Keratinocyte (primary cell): Measurements from ENCODE around the gene RBM22. TPM values are rescaled to one million over a fixed set of nuclear protein-coding genes. Genes with fewer than 3 reads are reported as not detected.

Experiments used
- DNase-seq: peaks from one replicate; pipeline ENCODE4 v3.0.0-alpha.2; 2011; ENCODE audit warnings: low read depth, missing footprints, low spot score
- FAIRE-seq: peaks from 2 replicates; lab custom pipeline; 2011; peaks lifted over from hg19 to GRCh38; lab: Jason Lieb, UNC
- H2AFZ ChIP-seq: 2 replicates; pipeline ENCODE4 v1.6.0; 2012; ENCODE audit warnings: low read length, control low read depth, inconsistent platforms; ENCODE audit not compliant: control insufficient read depth
- H3K27ac ChIP-seq: 2 replicates; pipeline ENCODE4 v1.5.1; 2011; ENCODE audit warnings: low read length; ENCODE audit not compliant: control insufficient read depth, insufficient read depth
- H3K27me3 ChIP-seq: 3 replicates; pipeline ENCODE4 v1.6.0; 2011; ENCODE audit warnings: low read length; ENCODE audit not compliant: control insufficient read depth, insufficient read depth; ENCODE audit errors: extremely low read depth
- H3K36me3 ChIP-seq, 2 experiments: 2 replicates in 1 of 2; 3 replicates in 1 of 2; pipeline ENCODE4 v1.5.1; 2011; ENCODE audit warnings: low read length in 2 of 2, mild to moderate bottlenecking in 1 of 2; ENCODE audit not compliant: control insufficient read depth in 2 of 2, insufficient read depth in 2 of 2; ENCODE audit errors: extremely low read depth in 1 of 2
- H3K4me1 ChIP-seq: 3 replicates; pipeline ENCODE4 v1.5.1; 2011; ENCODE audit warnings: low read length; ENCODE audit not compliant: control insufficient read depth, insufficient read depth; ENCODE audit errors: extremely low read depth
- H3K4me2 ChIP-seq: 3 replicates; pipeline ENCODE4 v1.6.0; 2011; ENCODE audit warnings: low read depth, low read length; ENCODE audit not compliant: control insufficient read depth, insufficient read depth; ENCODE audit errors: extremely low read depth
- H3K4me3 ChIP-seq, 3 experiments: fragments of 200-600 bp in 1 of 3; sonication (generic) in 1 of 3; 2 replicates in 2 of 3; 3 replicates in 1 of 3; pipeline ENCODE4 v1.5.1; 2011 to 2016; ENCODE audit warnings: low read length in 3 of 3, mild to moderate bottlenecking in 3 of 3, control low read depth in 2 of 3, inconsistent platforms in 1 of 3, low read depth in 1 of 3, mixed read lengths in 1 of 3, mixed run types in 1 of 3, moderate library complexity in 1 of 3; ENCODE audit not compliant: control insufficient read depth in 2 of 3, insufficient read depth in 2 of 3; ENCODE audit errors: extremely low read depth in 1 of 3
- H3K79me2 ChIP-seq: 2 replicates; pipeline ENCODE4 v1.6.0; 2012; ENCODE audit warnings: low read length; ENCODE audit not compliant: control insufficient read depth, insufficient read depth
- H3K9ac ChIP-seq: 3 replicates; pipeline ENCODE4 v1.6.0; 2011; ENCODE audit warnings: low read length; ENCODE audit not compliant: control insufficient read depth, insufficient read depth; ENCODE audit errors: extremely low read depth
- H3K9me1 ChIP-seq: 3 replicates; pipeline ENCODE4 v1.6.0; 2011; ENCODE audit warnings: low read length; ENCODE audit not compliant: control insufficient read depth, insufficient read depth; ENCODE audit errors: extremely low read depth
- H3K9me3 ChIP-seq: 2 replicates; pipeline ENCODE4 v1.5.1; 2012; ENCODE audit warnings: low read depth, low read length; ENCODE audit not compliant: control insufficient read depth
- H4K20me1 ChIP-seq: 3 replicates; pipeline ENCODE4 v1.6.0; 2011; ENCODE audit warnings: low read length; ENCODE audit not compliant: control insufficient read depth, insufficient read depth; ENCODE audit errors: extremely low read depth
- EZH2 ChIP-seq: IDR thresholded peaks from one replicate; pipeline ENCODE4 v1.6.1; 2012; ENCODE audit warnings: inconsistent platforms, mild to moderate bottlenecking, low read length, moderate library complexity
- dilution Hi-C: fragments of 300-500 bp; cut with MboI; formaldehyde crosslinking; loops from one replicate; pipeline ENCODE4 v1.7.0; 2020; ENCODE audit warnings: low sequenced_read_pairs; ENCODE audit not compliant: extremely low pct_ligation_motif_present
- polyA plus RNA-seq, 5 experiments: library from polyadenylated mRNA; depleted of rRNA in 3 of 5; stranded (reverse) in 3 of 5; stranded (forward) in 1 of 5; unstranded in 1 of 5; fragments of >200 nt; gene quantifications; 1 replicate in 1 of 5; 2 replicates in 3 of 5; 3 replicates in 1 of 5; pipeline versions ENCODE4 v1.2.1 to v1.2.3, GENCODE V29; 2011 to 2012; ENCODE audit warnings: missing spikeins in 2 of 5, low read depth in 1 of 5, low replicate concordance in 1 of 5
- TF ChIP-seq, protein P1 (sequence below), 3 experiments: IDR thresholded peaks in 1 of 3; conservative IDR thresholded peaks in 1 of 3; optimal IDR thresholded peaks in 1 of 3; 2 replicates in 2 of 3; 3 replicates in 1 of 3; pipeline versions ENCODE3 to v1.5.1; 2011; ENCODE audit warnings: low read length in 3 of 3, mild to moderate bottlenecking in 3 of 3, moderate library complexity in 2 of 3, control low read depth in 1 of 3, inconsistent platforms in 1 of 3; ENCODE audit not compliant: insufficient read depth in 2 of 3; ENCODE audit errors: extremely low read depth in 1 of 3

RBM22 gene
- polyA plus RNA-seq, 1 donor (not counting 4 experiments of a cell fraction or from before 2014, with no cell fraction given): 34.7 TPM

DNA sequence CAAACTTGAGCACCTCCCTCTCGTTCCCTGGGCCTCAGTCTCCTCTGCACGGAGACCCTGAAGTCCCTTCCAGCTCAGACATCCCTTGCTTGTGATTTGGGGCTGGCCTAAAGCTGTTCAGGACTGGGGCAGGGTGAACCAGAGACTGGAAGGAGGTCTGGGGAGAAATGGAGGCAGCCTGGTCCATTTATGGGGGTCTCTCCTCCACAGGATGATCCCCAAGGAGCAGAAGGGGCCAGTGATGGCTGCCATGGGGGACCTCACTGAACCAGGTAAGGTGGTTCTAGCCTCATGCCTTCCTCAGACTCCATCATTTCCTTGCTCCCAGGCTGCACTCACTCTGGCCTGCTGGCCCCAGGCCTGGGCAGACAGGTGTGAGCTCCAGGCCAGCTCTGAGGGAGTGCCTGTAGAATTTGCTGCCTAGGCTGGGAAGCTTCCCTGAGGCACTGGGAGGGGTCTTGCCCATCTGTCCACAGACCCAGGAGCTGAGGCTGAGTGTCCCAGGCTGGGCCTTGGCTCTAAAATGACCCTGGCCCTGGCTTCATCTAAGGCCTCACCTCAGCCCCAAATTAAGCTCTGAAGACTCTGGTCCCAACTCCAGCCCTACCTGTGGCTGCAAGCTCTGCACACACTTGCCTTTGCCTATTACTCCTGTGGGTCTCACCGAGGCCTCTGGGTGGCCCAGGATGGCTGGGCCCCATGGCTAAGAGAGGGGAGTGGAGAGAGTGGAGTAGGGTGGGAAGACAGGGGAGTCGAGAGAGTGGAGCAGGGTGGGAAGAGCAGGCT, 37.9 kb downstream of the RBM22 start:
- FAIRE-seq: no peak
- dilution Hi-C loops: no loop called here
- TF ChIP-seq, protein P1, sequence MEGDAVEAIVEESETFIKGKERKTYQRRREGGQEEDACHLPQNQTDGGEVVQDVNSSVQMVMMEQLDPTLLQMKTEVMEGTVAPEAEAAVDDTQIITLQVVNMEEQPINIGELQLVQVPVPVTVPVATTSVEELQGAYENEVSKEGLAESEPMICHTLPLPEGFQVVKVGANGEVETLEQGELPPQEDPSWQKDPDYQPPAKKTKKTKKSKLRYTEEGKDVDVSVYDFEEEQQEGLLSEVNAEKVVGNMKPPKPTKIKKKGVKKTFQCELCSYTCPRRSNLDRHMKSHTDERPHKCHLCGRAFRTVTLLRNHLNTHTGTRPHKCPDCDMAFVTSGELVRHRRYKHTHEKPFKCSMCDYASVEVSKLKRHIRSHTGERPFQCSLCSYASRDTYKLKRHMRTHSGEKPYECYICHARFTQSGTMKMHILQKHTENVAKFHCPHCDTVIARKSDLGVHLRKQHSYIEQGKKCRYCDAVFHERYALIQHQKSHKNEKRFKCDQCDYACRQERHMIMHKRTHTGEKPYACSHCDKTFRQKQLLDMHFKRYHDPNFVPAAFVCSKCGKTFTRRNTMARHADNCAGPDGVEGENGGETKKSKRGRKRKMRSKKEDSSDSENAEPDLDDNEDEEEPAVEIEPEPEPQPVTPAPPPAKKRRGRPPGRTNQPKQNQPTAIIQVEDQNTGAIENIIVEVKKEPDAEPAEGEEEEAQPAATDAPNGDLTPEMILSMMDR (optimal IDR thresholded peaks at IDR 0.05 in 1 of 3, IDR thresholded peaks at IDR 0.05 in 1 of 3, conservative IDR thresholded peaks at IDR 0.05 in 1 of 3; ENCODE audit: extremely low read depth in 1 of 3, insufficient read depth in 2 of 3, low read length in 3 of 3): no peak
- TF ChIP-seq EZH2: no peak

DNA sequence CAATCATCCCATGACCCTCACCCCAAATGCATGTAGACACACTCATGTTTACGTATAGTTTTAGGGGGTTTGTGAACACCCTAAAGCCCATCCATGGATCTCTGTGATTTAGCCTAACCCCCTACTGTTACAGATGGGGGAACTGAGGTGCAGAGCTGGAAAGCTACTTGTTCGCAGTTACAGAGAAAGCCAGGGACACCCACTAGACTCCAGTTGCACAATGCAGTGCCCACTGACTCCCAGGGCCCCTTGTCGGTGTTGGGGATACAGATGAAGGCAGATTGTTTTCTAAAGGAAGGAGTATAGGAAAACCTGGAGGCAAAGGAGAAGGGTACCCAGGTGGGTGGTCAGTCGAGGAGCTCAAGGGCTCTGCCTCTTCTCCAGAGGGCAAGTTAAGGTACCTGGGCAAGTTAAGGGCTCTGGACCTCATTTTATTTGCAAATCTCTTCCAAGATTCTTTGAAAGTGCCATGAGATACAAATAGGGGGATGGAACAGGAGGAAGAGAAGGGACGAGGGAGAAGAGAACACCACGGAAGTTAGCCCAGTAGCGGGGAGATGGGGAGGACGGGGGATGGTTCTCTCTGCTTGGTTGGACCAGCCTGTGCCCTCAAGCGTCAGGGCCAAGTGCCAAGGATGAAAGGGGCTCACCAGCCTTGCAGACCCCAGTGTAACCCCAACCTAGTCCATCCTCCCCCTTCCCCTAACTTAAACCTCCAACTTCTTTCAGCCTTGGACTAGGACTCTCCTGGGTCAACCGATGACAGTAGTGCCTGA, 38.9 kb downstream of the RBM22 start:
- Histone ChIP-seq H4K20me1 (no peaks in the 10 kb centered on the region), H3K9me3 (no peaks in the 10 kb centered on the region), H3K36me3 (no peaks in the 10 kb centered on the region), H3K9me1 (no peaks in the 10 kb centered on the region), H3K4me3 (no peak overlapping the region), H3K4me2 (no peak overlapping the region), H3K79me2 (no peaks in the 10 kb centered on the region), H3K27ac (no peak overlapping the region), H3K4me1 (peaks cover 14% of the 10 kb centered on the region), H3K9ac (no peak overlapping the region), H3K27me3 (no peaks in the 10 kb centered on the region), H2AFZ (no peak overlapping the region)
- FAIRE-seq: no peak
- dilution Hi-C loops: no loop called here
- TF ChIP-seq, protein P1 (optimal IDR thresholded peaks at IDR 0.05 in 1 of 3, IDR thresholded peaks at IDR 0.05 in 1 of 3, conservative IDR thresholded peaks at IDR 0.05 in 1 of 3; ENCODE audit: extremely low read depth in 1 of 3, insufficient read depth in 2 of 3, low read length in 3 of 3): no peak
- TF ChIP-seq EZH2: no peak
- no peak for DNase-seq

More for the DNA sequence above, 37.9 kb downstream of the RBM22 start:
- Histone ChIP-seq H3K4me3 (no peak overlapping the region), H3K4me2 (no peak overlapping the region), H3K36me3 (no peaks in the 10 kb centered on the region), H3K79me2 (no peaks in the 10 kb centered on the region), H3K9ac (no peak overlapping the region), H4K20me1 (no peaks in the 10 kb centered on the region), H3K4me1 (peaks cover 14% of the 10 kb centered on the region), H3K9me1 (no peaks in the 10 kb centered on the region), H2AFZ (no peak overlapping the region), H3K27ac (no peak overlapping the region), H3K27me3 (no peaks in the 10 kb centered on the region), H3K9me3 (no peaks in the 10 kb centered on the region)
- DNase-seq: no peak
